GM19397 (cell line): Measurements from ENCODE around the gene KRT34.
"Not testable (repeated sequence)": the region's sequence is repeated elsewhere in the genome, so short reads cannot be mapped to it uniquely, and the experiment has no call there.

ENCODE experiments used
- ATAC-seq: cut with Tn5 transposase; IDR thresholded peaks from one replicate; pipeline ENCODE4 v1.9.1; 2021; ENCODE audit warnings: mild to moderate bottlenecking, moderate library complexity; ENCODE audit not compliant: unreplicated experiment

KRT34 gene

GRCh38 chr17:41404024-41404671 is 22.0 kb upstream of the KRT34 start:
- ATAC-seq, result no peak

DNA sequence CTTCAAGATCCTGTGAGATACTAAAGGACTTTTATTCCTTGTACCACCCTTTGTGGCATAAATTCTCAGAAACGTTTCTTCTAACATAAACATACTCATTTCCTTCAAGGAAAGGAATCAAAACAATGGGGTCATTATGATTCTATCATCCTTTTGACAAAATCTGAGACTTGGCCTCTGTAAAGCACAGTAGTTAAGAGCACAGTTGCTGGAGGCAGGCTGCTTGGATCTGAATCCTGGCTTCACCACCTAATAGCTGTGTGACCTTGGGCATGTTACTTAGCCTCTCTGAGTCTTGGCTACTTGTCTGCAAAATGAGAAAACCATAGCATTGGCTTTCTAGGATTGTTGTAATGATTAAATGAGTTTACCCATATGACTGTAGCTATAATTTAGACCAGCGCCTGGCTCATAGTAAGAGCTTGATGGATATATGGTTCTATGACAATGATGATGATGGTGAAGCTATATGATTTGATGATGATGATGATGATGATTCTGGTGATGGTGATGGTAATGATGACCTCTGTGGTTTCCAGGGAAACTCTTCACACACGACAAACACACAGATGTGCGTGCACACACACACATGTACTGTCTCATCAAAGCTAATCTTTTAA is 21.4 kb upstream of the KRT34 start:
- ATAC-seq, result no peak

GRCh38 chr17:41402161-41402560 is 20.1 kb upstream of the KRT34 start:
- ATAC-seq, result no peak

DNA sequence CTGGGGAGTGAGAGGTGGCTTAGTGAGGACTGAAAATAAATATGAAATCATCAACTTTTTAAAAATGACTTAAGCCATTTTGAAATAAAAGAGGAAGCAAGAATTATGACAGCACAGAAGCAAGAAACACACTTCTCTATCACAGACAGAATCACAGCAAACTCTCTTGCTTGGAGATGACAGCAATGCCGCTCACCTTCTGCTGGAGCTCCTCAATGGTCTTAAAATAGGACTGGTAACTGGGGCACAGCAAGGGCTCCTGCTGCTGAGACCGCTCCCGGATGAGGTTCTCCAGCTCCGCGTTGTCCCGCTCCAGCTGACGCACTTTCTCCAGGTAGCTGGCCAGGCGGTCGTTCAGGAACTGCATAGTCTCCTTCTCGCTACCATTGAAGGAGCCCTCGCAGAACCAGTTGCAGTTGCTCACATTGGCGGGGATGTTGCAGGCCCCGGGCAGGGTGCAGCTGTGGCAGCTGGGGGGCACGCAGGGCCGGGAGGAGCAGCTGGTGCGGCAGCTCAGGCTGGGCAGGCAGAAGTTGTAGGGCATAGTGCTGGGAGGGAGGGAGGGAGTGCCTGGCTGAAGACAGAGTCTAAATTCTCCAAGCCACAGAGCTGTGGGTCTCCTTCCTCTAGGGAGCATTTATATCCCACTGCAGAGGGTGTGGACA is 15.0 kb upstream of the KRT34 start, which contains the start of gene KRT31:
TSS of gene KRT31 (minus strand) at position 613 of the 665 bp plus-strand sequence. CDS start at position 544, 69 bp downstream.
- ATAC-seq, result no peak

DNA sequence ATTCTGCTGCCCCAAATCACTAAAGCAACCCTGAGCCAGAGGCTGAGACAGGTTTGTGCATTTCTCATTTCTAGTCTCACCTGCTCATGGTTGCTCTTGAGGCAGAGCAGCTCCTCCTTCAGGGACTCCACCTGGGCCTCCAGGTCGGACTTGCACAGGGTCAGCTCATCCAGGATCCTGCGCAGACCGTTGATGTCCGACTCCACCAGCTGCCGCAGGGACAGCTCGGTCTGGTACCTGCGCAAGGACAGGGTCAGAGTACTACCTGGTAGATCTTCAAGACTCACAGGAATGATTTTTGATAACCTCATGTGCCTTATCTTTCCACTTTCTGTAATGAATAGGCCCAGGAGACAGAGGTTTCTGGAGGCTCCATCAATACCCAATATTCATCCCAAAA is 14.2 kb upstream of the KRT34 start:
- no peak for ATAC-seq

DNA sequence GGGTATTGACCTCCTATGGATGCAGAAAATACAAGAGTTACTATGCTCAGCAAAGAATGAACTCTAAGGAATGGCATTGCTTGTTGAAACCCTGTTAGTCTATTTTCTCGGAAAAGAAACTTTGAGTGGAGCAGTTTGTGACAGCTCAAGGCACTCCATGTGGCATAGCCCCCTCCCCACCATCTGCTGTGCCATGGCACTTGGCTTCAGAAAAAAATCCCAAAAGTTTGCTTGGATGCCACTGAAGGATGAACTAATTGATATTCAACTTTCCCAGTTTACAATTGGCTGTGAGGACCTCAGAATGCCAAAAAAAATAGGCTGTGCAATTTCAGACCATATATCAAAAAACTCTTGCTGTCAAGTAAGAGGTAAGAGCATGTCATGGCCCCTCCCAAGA is 13.5 kb upstream of the KRT34 start:
- no peak for ATAC-seq

- ATAC-seq, result not testable (repeated sequence)
Measured at GRCh38 chr17:41395044-41395443, 12.9 kb upstream of the KRT34 start.

DNA sequence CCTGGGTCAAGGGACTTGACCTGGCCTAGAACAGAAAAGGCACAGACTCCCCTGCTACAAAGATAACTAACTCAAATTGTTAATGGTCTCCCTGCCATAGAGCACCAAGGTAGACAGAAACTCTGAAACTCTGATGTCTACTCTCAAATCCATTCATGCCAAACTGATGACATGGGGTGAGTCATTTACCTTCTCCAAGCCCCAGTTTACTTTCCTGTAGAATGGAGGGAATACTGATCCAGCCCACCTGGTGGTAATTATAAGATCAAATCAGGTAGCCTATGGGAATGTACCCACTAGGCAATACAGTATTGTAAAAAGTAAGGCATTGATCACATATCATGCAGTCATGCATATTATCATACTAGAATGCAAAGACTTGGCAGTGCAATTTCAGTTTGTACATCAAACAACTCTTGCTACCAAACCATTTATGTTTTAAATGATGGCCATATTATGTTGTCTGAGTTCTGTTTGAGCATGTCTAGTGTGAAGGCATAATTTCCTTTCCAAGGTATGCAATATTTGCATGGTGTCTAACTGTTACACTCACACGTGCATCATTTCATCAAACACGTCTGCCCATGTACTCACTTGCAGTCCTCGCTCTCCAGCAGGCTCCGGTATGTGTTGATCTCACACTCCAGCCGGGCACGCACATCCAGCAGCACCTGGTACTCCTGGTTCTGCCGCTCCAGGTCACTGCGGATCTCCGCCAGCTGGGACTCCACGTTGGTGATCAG is 12.3 kb upstream of the KRT34 start:
- ATAC-seq, result no peak

DNA sequence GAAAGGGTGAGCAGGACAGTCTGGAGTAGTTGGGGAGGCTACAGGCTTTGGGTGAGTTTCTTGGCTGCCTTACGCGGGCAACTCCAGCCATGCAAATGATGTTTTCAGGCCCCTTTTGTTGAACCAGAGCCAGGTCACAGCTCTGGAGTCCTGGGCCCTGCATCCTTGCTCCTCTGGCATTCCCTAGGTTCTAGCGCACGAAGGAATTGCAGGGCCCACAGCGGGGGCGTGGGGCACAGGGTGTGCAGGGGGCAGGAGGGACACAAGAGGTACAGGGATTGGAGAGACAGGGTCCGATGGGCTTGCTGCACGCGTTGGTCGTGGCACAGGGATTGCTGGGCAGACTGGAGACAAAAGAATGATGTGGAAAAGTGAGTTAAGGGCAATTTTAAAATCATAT is 11.7 kb upstream of the KRT34 start:
- no peak for ATAC-seq

DNA sequence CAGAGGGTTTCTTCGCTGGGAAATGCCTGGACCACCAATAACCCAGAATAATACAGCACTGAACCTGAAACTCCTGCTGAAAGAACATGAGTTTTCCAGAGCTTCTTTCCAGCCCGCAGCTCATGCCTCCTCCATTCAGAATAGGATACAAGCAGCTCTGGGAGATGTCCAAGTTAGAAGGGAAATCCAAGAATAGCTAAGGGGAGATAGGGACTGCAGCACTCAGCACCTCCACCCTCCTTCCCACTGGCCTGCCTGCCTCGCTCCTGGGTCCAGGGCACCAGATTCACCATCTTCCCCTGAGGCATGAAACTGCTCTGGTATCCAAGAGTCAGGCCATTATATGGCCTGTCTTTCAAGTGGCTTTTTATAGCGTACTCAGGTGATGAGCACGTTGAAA is 11.2 kb upstream of the KRT34 start:
- ATAC-seq, result no peak

DNA sequence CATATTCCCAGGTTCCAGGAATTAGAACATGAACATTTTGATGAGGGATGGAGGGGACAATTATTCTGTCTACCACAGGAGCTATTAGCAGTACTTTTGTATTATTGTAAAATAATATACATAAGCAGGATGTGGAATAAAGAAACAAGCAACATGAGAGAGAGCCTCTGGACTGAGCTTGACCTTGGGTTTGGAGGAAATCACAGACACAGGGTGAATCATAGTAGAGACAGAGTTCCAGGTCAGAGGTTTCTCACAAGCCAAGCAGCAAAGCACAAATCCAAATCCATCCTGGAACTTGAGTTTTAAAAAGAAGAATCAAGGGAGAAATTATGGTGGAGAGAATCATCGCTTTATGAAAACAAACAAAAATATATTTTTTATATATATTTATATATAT is 10.2 kb upstream of the KRT34 start:
- no peak for ATAC-seq

DNA sequence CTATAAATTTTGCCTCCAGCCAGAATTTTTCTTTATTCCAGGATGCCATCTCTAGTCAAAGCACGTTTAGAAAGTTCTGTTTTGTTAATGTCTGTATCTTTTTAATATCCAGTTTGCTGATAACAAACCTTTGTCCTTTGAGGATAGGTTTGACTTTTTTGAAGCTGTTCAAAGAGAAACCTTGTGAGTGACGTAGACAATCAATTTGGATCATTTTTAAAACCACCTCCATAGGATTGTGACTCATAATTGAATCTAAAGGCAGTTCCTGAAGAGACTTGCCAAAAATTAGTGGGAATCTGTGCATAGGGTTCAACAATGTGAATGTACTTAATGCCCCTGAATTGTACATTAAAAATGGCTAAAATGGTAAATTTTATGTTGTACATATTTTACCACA is 9.4 kb upstream of the KRT34 start:
- ATAC-seq, result no peak

DNA sequence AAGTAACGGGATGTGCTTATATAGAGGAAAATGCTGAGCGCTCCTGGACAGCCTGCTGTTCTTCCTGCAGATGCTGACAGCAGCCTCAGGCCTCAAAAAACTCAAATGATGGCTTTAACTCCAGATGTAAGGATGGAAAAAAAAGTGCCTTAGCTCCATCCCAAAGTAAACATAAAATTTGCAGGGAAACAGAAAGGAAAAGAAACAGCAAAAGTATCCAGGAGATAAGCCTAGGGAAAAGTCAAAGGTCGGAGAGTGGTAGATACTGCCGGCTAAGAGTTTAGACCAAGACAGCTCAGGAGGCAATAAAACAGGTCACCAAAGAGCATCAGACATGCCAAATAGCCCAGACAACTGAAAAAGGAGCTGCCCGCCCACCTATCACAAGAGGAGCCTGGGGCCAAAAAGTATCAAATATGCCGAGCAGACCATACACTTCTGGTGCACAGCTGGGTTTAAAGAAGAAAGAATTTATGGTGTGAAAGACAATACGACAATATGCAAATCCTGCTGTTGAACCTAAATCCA is 8.4 kb upstream of the KRT34 start:
- ATAC-seq, result no peak

- ATAC-seq, result no peak
Measured at GRCh38 chr17:41387670-41388069, 5.6 kb upstream of the KRT34 start.

DNA sequence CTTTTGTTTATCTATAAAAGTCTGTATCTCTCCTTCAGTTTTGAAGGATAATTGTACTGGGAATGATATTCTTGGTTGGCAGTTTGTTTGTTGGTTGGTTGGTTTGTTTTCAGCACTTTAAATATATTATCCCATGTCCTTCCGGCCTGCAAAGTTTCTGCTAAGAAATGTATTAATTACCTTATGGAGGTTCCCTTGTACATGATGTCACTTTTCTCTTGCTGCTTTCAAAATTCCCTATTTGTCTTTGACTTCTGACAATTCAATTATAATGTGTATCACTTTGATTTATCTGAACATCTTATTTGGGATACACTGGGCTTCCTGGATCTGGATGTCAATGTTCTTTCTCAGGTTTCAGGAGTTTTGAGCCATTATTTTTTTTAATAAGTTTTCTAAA is 4.1 kb upstream of the KRT34 start:
- ATAC-seq, result no peak

GRCh38 chr17:41383690-41384089 is 1.6 kb upstream of the KRT34 start:
- ATAC-seq, result no peak

GRCh38 chr17:41382394-41382793 is 288 bp upstream of the KRT34 start:
- no peak for ATAC-seq

GRCh38 chr17:41380091-41380490 is 2.0 kb downstream of the KRT34 start:
- not testable (repeated sequence) for ATAC-seq

- no peak for ATAC-seq
Measured at GRCh38 chr17:41377546-41377945, 4.6 kb downstream of the KRT34 start.

DNA sequence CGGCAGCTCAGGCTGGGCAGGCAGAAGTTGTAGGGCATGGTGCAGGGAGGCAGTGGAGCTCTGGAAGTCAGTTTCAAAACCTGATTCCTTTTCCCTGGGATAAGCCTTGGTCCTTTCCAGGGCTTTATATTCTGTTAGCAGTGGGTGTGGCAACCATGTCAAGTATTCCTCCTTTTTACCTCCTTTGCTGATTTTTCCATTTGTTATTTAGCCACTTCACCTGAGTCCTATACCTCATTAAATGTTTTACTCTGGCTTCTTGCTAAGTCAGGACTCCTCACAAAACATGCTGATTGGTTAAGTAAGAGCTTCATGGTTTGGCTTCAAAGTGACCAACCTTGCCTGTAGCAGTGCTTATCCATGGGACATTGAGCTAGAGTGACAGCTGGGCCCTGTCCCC is 12.4 kb downstream of the KRT34 start, which contains the start of gene KRT33B:
TSS of gene KRT33B (minus strand) at position 101 of the 400 bp plus-strand sequence. CDS start at position 38, 63 bp downstream.
- ATAC-seq, result no peak

GRCh38 chr17:41369023-41369422 is 13.1 kb downstream of the KRT34 start:
- ATAC-seq, result no peak
